ENCODE measurements around the gene MYO1E. TPM values are rescaled to one million over a fixed set of nuclear protein-coding genes. Genes with fewer than 3 reads are reported as not detected.

MYO1E gene
- total RNA-seq, 1 experiment from 2014 or later, result 68.8 TPM

DNA sequence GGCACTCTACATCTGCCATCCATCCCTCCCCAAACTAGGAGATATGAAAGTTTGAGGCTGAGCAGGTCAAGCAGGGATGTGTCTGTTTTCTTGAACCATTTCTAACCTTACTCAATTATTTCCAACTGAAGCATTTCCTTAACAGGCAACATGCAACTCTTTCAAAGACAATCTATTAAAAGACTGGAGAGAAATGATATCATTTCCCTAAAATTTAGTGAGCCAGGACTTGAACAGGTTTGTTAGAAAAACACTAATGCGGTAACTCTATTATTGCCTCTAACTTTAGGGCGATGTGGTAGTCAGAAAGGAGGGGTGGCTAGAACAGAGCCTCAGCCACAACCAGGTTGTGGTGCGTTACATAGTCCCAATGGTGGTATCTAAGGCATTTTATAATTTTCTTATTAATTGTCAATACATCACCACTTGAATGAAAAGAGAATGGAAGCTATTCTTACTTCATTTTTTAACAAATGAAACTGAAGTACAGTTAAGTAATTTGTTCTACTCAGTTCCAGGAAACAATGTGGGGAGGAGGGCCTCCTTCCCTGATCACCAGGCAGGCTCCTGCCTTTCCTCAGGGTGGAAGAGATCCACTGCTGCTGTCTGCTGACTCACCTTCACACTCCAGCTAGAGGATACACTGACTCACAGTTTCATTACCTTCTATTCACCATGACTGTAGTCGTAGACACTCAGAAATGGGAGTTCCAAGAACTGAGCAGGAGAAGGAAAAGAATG is 22.8 kb downstream of the MYO1E start:
- Histone ChIP-seq H3F3A (ENCODE audit: low read length, unreplicated experiment) (no peaks in the 10 kb centered on the region), H3K27me3 (ENCODE audit: low read length) (no peaks in the 10 kb centered on the region), H3K9me2 (replicated peaks; ENCODE audit: low read length) (no peaks in the 10 kb centered on the region), H3K79me2 (ENCODE audit: low read length) (peaks cover 94% of the 10 kb centered on the region), H3K9ac (ENCODE audit: low read length) (no peak overlapping the region), H3K4me2 (ENCODE audit: low read length) (peak overlapping the region; percentile 56), H3K27ac (ENCODE audit: low read length) (peak overlapping the region; percentile 86), H3K4me3 (ENCODE audit: low read length) (no peak overlapping the region; the same call in 1 of the 2 replicates), H2AFZ (ENCODE audit: low read length) (no peak overlapping the region), H3K4me1 (ENCODE audit: insufficient read depth, low read length) (peaks cover 32% of the 10 kb centered on the region), H3K36me3 (ENCODE audit: low read depth, low read length) (no peaks in the 10 kb centered on the region), H3K9me3 (ENCODE audit: low read length) (no peaks in the 10 kb centered on the region), H4K20me1 (ENCODE audit: low read length) (0 out of 2 replicates have a peak, but pooled peaks cover 3% of the 10 kb centered on the region)
- TF ChIP-seq EZH2 (IDR thresholded peaks at IDR 0.05; ENCODE audit: low read length, unreplicated experiment) (no peak), EZH2phosphoT487 (IDR thresholded peaks at IDR 0.05; ENCODE audit: borderline replicate concordance, low read length) (no peak)
- TF ChIP-seq, protein P1, sequence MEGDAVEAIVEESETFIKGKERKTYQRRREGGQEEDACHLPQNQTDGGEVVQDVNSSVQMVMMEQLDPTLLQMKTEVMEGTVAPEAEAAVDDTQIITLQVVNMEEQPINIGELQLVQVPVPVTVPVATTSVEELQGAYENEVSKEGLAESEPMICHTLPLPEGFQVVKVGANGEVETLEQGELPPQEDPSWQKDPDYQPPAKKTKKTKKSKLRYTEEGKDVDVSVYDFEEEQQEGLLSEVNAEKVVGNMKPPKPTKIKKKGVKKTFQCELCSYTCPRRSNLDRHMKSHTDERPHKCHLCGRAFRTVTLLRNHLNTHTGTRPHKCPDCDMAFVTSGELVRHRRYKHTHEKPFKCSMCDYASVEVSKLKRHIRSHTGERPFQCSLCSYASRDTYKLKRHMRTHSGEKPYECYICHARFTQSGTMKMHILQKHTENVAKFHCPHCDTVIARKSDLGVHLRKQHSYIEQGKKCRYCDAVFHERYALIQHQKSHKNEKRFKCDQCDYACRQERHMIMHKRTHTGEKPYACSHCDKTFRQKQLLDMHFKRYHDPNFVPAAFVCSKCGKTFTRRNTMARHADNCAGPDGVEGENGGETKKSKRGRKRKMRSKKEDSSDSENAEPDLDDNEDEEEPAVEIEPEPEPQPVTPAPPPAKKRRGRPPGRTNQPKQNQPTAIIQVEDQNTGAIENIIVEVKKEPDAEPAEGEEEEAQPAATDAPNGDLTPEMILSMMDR (conservative IDR thresholded peaks at IDR 0.05; ENCODE audit: low read depth, low read length), result no peak
- no TSS peak for BruUV-seq (replicated peaks)
- DNase-seq, result peak; percentile 88
- ChIA-PET CTCF (no interaction called here), POLR2A (ENCODE audit: unreplicated experiment) (no interaction called here)
- intact Hi-C loops (cut with micrococcal nuclease), result no loop called here
- peak; percentile 100 for ATAC-seq

GRCh38 chr15:59347915-59348314 is 24.8 kb downstream of the MYO1E start:
- BruUV-seq (replicated peaks), result no TSS peak
- Histone ChIP-seq H3K36me3 (ENCODE audit: low read depth, low read length) (no peaks in the 10 kb centered on the region), H2AFZ (ENCODE audit: low read length) (no peak overlapping the region), H3K4me1 (ENCODE audit: insufficient read depth, low read length) (peaks cover 32% of the 10 kb centered on the region), H3K9ac (ENCODE audit: low read length) (no peak overlapping the region), H3F3A (ENCODE audit: low read length, unreplicated experiment) (no peaks in the 10 kb centered on the region), H4K20me1 (ENCODE audit: low read length) (0 out of 2 replicates have a peak, but pooled peaks cover 3% of the 10 kb centered on the region), H3K4me2 (ENCODE audit: low read length) (no peak overlapping the region), H3K9me2 (replicated peaks; ENCODE audit: low read length) (no peaks in the 10 kb centered on the region), H3K27me3 (ENCODE audit: low read length) (no peaks in the 10 kb centered on the region), H3K9me3 (ENCODE audit: low read length) (no peaks in the 10 kb centered on the region), H3K79me2 (ENCODE audit: low read length) (peaks cover 94% of the 10 kb centered on the region), H3K4me3 (ENCODE audit: low read length) (no peak overlapping the region), H3K27ac (ENCODE audit: low read length) (no peak overlapping the region)
- TF ChIP-seq EZH2 (IDR thresholded peaks at IDR 0.05; ENCODE audit: low read length, unreplicated experiment) (no peak), EZH2phosphoT487 (IDR thresholded peaks at IDR 0.05; ENCODE audit: borderline replicate concordance, low read length) (no peak)
- TF ChIP-seq, protein P1 (conservative IDR thresholded peaks at IDR 0.05; ENCODE audit: low read depth, low read length), result no peak
- ChIA-PET POLR2A (ENCODE audit: unreplicated experiment) (no interaction called here), CTCF (no interaction called here)
- intact Hi-C loops (cut with micrococcal nuclease), result no loop called here
- ATAC-seq (no peak), DNase-seq (no peak)

- Histone ChIP-seq H3K27ac (ENCODE audit: low read length) (no peak overlapping the region), H2AFZ (ENCODE audit: low read length) (no peak overlapping the region), H3K79me2 (ENCODE audit: low read length) (peaks cover 94% of the 10 kb centered on the region), H3K27me3 (ENCODE audit: low read length) (no peaks in the 10 kb centered on the region), H3F3A (ENCODE audit: low read length, unreplicated experiment) (no peaks in the 10 kb centered on the region), H3K36me3 (ENCODE audit: low read depth, low read length) (no peaks in the 10 kb centered on the region), H3K9ac (ENCODE audit: low read length) (no peak overlapping the region), H4K20me1 (ENCODE audit: low read length) (no peaks in the 10 kb centered on the region), H3K4me1 (ENCODE audit: insufficient read depth, low read length) (peaks cover 32% of the 10 kb centered on the region), H3K4me2 (ENCODE audit: low read length) (no peak overlapping the region), H3K9me2 (replicated peaks; ENCODE audit: low read length) (no peaks in the 10 kb centered on the region), H3K9me3 (ENCODE audit: low read length) (no peaks in the 10 kb centered on the region), H3K4me3 (ENCODE audit: low read length) (no peak overlapping the region)
- ChIA-PET CTCF (no interaction called here), POLR2A (ENCODE audit: unreplicated experiment) (no interaction called here)
- BruUV-seq (replicated peaks), result no TSS peak
- intact Hi-C loops (cut with micrococcal nuclease), result no loop called here
- no peak for DNase-seq
- ATAC-seq, result no peak
- no peak for TF ChIP-seq EZH2phosphoT487 (IDR thresholded peaks at IDR 0.05; ENCODE audit: borderline replicate concordance, low read length)
- TF ChIP-seq, protein P1 (conservative IDR thresholded peaks at IDR 0.05; ENCODE audit: low read depth, low read length), result no peak
- no peak for TF ChIP-seq EZH2 (IDR thresholded peaks at IDR 0.05; ENCODE audit: low read length, unreplicated experiment)
Observed at GRCh38 chr15:59346951-59347350, 25.7 kb downstream of the MYO1E start.
